NCI-H526 (cell line): ENCODE measurements around the gene ANKH.
A peak's percentile ranks its signal among the peaks of the same experiment; 100 is the strongest.

Experiments
- DNase-seq, 2 experiments: peaks; one replicate each; lab custom pipeline; 2025; lab: John Stamatoyannopoulos, UW

ANKH gene

GRCh38 chr5:14790911-14791310 is 80.7 kb downstream of the ANKH start:
- DNase-seq = no peak

- no peak for DNase-seq
Observed at GRCh38 chr5:14790220-14790619, 81.4 kb downstream of the ANKH start.

GRCh38 chr5:14787801-14788579 is 83.6 kb downstream of the ANKH start:
- peak in 1 of 2 experiments; percentile 6 for DNase-seq

GRCh38 chr5:14783691-14784090 is 87.9 kb downstream of the ANKH start:
- no peak for DNase-seq

GRCh38 chr5:14782591-14782990 is 89.0 kb downstream of the ANKH start:
- DNase-seq = no peak

GRCh38 chr5:14781106-14781505 is 90.5 kb downstream of the ANKH start:
- DNase-seq = no peak

GRCh38 chr5:14779975-14780374 is 91.6 kb downstream of the ANKH start:
- no peak for DNase-seq

GRCh38 chr5:14778792-14779070 is 92.8 kb downstream of the ANKH start:
- no peak for DNase-seq

GRCh38 chr5:14777932-14778791 is 93.4 kb downstream of the ANKH start:
- DNase-seq = no peak

- no peak for DNase-seq
Observed at GRCh38 chr5:14777187-14777586, 94.4 kb downstream of the ANKH start.

- DNase-seq = no peak
Observed at GRCh38 chr5:14776602-14777001, 95.0 kb downstream of the ANKH start.

- no peak for DNase-seq
Observed at GRCh38 chr5:14775857-14776256, 95.7 kb downstream of the ANKH start.

GRCh38 chr5:14773588-14773987 is 98.0 kb downstream of the ANKH start:
- no peak for DNase-seq

- DNase-seq = no peak
Observed at GRCh38 chr5:14771972-14772371, 99.6 kb downstream of the ANKH start.

- DNase-seq = no peak
Observed at GRCh38 chr5:14771189-14771588, 100.4 kb downstream of the ANKH start.

- no peak for DNase-seq
Observed at GRCh38 chr5:14768508-14769365, 102.8 kb downstream of the ANKH start.

GRCh38 chr5:14767735-14768507 is 103.7 kb downstream of the ANKH start:
- DNase-seq = peak; percentile 24 to 40

GRCh38 chr5:14767053-14767452 is 104.5 kb downstream of the ANKH start:
- DNase-seq = no peak

- DNase-seq = peak in 1 of 2 experiments; percentile 9
Observed at GRCh38 chr5:14766584-14766983, 105.0 kb downstream of the ANKH start.

- no peak for DNase-seq
Observed at GRCh38 chr5:14765587-14765986, 106.0 kb downstream of the ANKH start.

GRCh38 chr5:14762549-14763216 is 108.9 kb downstream of the ANKH start:
- DNase-seq = peak; percentile 72 to 84
